Adrenal gland (tissue), 12 donors: Measurements from ENCODE around the gene CAMSAP1. TPM values are rescaled to one million over a fixed set of nuclear protein-coding genes. Genes with fewer than 3 reads are reported as not detected.

Source experiments
- DNase-seq, 7 donors: peaks; one replicate each; pipeline ENCODE4 v3.0.0-alpha.2; 2019 to 2020
- H3K27ac ChIP-seq, 5 donors: fragments of 200-600 bp; sonication (generic) in 4 of 5; 1 replicate in 3 of 5; 2 replicates in 2 of 5; pipeline versions ENCODE4 v1.5.1 to v1.8.0; 2016 to 2020; ENCODE audit warnings: mild to moderate bottlenecking in 1 of 5
- H3K27me3 ChIP-seq: fragments of 200-600 bp; 2 replicates; pipeline ENCODE4 v1.8.0; 2021
- H3K36me3 ChIP-seq, 2 donors: fragments of 200-600 bp; replicated peaks in 1 of 2; 1 replicate in 1 of 2; 2 replicates in 1 of 2; pipeline versions ENCODE4 v1.5.1 to v1.8.0; 2018 to 2022
- H3K4me1 ChIP-seq, 2 donors: fragments of 200-600 bp; replicated peaks in 1 of 2; 1 replicate in 1 of 2; 2 replicates in 1 of 2; pipeline versions ENCODE4 v1.5.1 to v1.8.0; 2018 to 2021
- H3K4me3 ChIP-seq, 4 donors: fragments of 200-600 bp; sonication (generic) in 3 of 4; one replicate each; pipeline ENCODE4 v1.5.1; 2016 to 2018
- H3K9me3 ChIP-seq, 3 donors: fragments of 200-600 bp; sonication (generic) in 1 of 3; replicated peaks in 1 of 3; 1 replicate in 2 of 3; 2 replicates in 1 of 3; pipeline versions ENCODE4 v1.5.1 to v1.8.0; 2016 to 2021
- POLR2A ChIP-seq, 2 donors: fragments of 450-650 bp; IDR thresholded peaks; one replicate each; pipeline ENCODE4 v1.6.1; 2017; ENCODE audit warnings: antibody characterized with exemption in 2 of 2, mild to moderate bottlenecking in 2 of 2, moderate library complexity in 1 of 2
- WGBS, 4 donors: extraction: QIAGEN DNeasy Blood & Tissue Kit in 2 of 4; methylation state at CpG; one replicate each; pipeline versions ENCODE4 v1.1.5 to v1.1.7; 2013 to 2017; 5-methylcytosine and 5-hydroxymethylcytosine counted together
- intact Hi-C, 2 donors: fragments of 100-400 bp; cut with DNase I; formaldehyde crosslinking; loops; one replicate each; pipeline versions ENCODE4 v1.14.1 to v1.15.0; 2022 to 2023
- polyA plus RNA-seq, 3 donors: library from polyadenylated mRNA; stranded (reverse); fragments of 200-250 nt in 2 of 3; fragments of 350-450 nt in 1 of 3; fragmentation: Illumina TruSeq in 1 of 3; extraction: RNeasy Lipid Tissue Mini Kit (QIAGEN cat#74804) in 1 of 3; gene quantifications; one replicate each; pipeline ENCODE4 v1.2.3, GENCODE V29; 2013 to 2014
- total RNA-seq, 9 donors: library from RNA; depleted of rRNA in 4 of 9; stranded (reverse); fragments of >200 nt in 4 of 9; fragments of 120-200 nt in 1 of 9; fragmentation: NEBNext Ultra II Directional in 1 of 9; extraction: Animal tissue kit (Norgen Biotek cat#: 25700) in 1 of 9; gene quantifications; one replicate each; pipeline versions ENCODE4 v1.1.0 to v1.2.4, GENCODE V29; 2013 to 2023
- TF ChIP-seq, protein P1 (sequence below), 6 experiments: fragments of 450-650 bp in 4 of 6; fragments of 200-600 bp in 2 of 6; sonication (generic) in 1 of 6; IDR thresholded peaks; 1 replicate in 5 of 6; 2 replicates in 1 of 6; pipeline versions ENCODE4 v1.5.1 to v1.8.0; 2016 to 2021; ENCODE audit warnings: antibody characterized with exemption in 6 of 6, mild to moderate bottlenecking in 2 of 6, moderate library complexity in 1 of 6
- donor health status: healthy with polysubstance abuse.
- donor health status: Bipolar disorder and iron deficiency.
- donor health status: DM: yes; HTN: yes; CAD: no.
- donor health status: DM: no; HTN: no; CAD: no.
- donor health status: DM: no; HTN: no; CAD: no.
- donor health status: DM: yes; HTN: yes; CAD: no.

CAMSAP1 gene
- total and polyA plus RNA-seq, 12 donors: 4.6 to 108 (median 27.0) TPM

GRCh38 chr9:135788576-135789300 is 118.6 kb downstream of the CAMSAP1 start:
- 75 to 85% (median 78%) methylated on average over 7 to 36 of the region's 36 CpGs for WGBS, 4 donors
- Histone ChIP-seq H3K4me1 (no peaks in the 10 kb centered on the region), H3K27ac (no peak overlapping the region), H3K27me3 (peaks cover 3% of the 10 kb centered on the region), H3K9me3 (no peaks in the 10 kb centered on the region), H3K36me3 (no peaks in the 10 kb centered on the region), H3K4me3 (no peak overlapping the region)
- TF ChIP-seq, protein P1, sequence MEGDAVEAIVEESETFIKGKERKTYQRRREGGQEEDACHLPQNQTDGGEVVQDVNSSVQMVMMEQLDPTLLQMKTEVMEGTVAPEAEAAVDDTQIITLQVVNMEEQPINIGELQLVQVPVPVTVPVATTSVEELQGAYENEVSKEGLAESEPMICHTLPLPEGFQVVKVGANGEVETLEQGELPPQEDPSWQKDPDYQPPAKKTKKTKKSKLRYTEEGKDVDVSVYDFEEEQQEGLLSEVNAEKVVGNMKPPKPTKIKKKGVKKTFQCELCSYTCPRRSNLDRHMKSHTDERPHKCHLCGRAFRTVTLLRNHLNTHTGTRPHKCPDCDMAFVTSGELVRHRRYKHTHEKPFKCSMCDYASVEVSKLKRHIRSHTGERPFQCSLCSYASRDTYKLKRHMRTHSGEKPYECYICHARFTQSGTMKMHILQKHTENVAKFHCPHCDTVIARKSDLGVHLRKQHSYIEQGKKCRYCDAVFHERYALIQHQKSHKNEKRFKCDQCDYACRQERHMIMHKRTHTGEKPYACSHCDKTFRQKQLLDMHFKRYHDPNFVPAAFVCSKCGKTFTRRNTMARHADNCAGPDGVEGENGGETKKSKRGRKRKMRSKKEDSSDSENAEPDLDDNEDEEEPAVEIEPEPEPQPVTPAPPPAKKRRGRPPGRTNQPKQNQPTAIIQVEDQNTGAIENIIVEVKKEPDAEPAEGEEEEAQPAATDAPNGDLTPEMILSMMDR (IDR thresholded peaks at IDR 0.05): no peak
- no peak for TF ChIP-seq POLR2A (IDR thresholded peaks at IDR 0.05)
- intact Hi-C loops: no loop called here
- DNase-seq: no peak

GRCh38 chr9:135787776-135788575 is 119.4 kb downstream of the CAMSAP1 start:
- Histone ChIP-seq H3K36me3 (no peaks in the 10 kb centered on the region), H3K4me3 (no peak overlapping the region), H3K27me3 (peaks cover 3% of the 10 kb centered on the region), H3K27ac (no peak overlapping the region), H3K9me3 (no peaks in the 10 kb centered on the region), H3K4me1 (no peaks in the 10 kb centered on the region)
- TF ChIP-seq POLR2A (IDR thresholded peaks at IDR 0.05): no peak
- TF ChIP-seq, protein P1 (IDR thresholded peaks at IDR 0.05): no peak
- 78 to 86% (median 83%) methylated on average over 11 to 38 of the region's 38 CpGs for WGBS, 4 donors
- intact Hi-C loops: no loop called here
- no peak for DNase-seq

DNA sequence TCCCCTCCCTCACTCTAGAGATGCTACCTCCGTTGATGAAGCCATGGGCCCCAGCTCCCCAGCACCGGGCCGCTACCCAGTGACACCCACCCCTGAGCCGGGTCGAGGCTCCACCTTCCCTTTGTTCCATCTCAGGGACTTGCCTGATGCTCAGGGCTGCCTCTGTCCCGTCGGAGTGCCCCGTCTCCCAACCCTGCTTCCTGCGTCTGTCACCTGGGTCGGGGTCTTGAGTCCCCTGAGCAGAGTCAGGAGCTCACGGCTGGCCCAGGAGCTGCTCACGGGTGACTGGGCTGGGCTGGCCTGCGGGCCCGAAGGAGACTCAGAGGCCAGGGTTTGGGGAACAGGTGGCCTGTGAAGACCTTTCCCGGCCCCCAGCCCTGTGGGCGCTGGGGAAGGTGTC is 120.0 kb downstream of the CAMSAP1 start:
- no peaks in the 10 kb centered on the region for H3K9me3 ChIP-seq
- WGBS, 4 donors: 71 to 77% (median 74%) methylated on average over 5 to 16 of the region's 16 CpGs
- H3K4me3 ChIP-seq: no peak overlapping the region
- no peaks in the 10 kb centered on the region for H3K4me1 ChIP-seq
- no peak for DNase-seq
- peaks cover 3% of the 10 kb centered on the region for H3K27me3 ChIP-seq
- no peak overlapping the region for H3K27ac ChIP-seq
- no peaks in the 10 kb centered on the region for H3K36me3 ChIP-seq
- TF ChIP-seq, protein P1 (IDR thresholded peaks at IDR 0.05): no peak
- no peak for TF ChIP-seq POLR2A (IDR thresholded peaks at IDR 0.05)
- intact Hi-C loops: no loop called here

DNA sequence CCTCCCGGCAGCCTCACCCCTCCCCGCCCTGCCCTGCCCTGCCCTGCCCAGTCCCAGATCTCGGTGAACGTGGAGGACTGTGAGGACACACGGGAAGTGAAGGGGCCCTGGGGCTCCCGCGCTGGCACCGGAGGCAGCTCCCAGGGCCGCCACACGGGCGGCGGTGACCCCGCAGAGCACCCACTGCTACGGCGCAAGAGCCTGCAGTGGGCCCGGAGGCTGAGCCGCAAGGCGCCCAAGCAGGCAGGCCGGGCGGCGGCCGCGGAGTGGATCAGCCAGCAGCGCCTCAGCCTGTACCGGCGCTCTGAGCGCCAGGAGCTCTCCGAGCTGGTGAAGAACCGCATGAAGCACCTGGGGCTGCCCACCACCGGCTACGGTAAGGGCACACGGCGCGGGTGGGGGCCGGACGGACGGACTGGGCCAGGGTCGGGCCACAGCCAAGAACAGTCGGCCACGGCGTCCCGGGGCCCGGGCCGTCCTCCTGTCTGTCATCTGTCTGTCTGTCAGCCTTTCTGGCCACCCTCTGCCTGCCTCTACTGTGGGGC is 121.1 kb downstream of the CAMSAP1 start:
- Histone ChIP-seq H3K27me3 (peaks cover 3% of the 10 kb centered on the region), H3K9me3 (no peaks in the 10 kb centered on the region)

More for the DNA sequence above, 121.1 kb downstream of the CAMSAP1 start:
- Histone ChIP-seq H3K4me3 (no peak overlapping the region), H3K4me1 (no peaks in the 10 kb centered on the region), H3K27ac (no peak overlapping the region), H3K36me3 (no peaks in the 10 kb centered on the region)
- 78 to 93% (median 88%) methylated on average over 16 to 44 of the region's 44 CpGs for WGBS, 4 donors
- intact Hi-C loops: no loop called here
- DNase-seq: no peak
- TF ChIP-seq, protein P1 (IDR thresholded peaks at IDR 0.05): no peak
- no peak for TF ChIP-seq POLR2A (IDR thresholded peaks at IDR 0.05)
